GM19099 (cell line): Measurements from ENCODE around the gene KL.

Experiments
- POLR2A ChIP-seq: IDR thresholded peaks from 3 replicates; pipeline ENCODE4 v1.6.1; 2011; ENCODE audit warnings: low read depth; ENCODE audit not compliant: insufficient read length; ENCODE audit errors: extremely low read depth

The KL gene

GRCh38 chr13:32989290-32989667 lies 26.9 kb upstream of the KL start:
- TF ChIP-seq POLR2A: no peak

GRCh38 chr13:32989942-32990341 lies 26.3 kb upstream of the KL start:
- TF ChIP-seq POLR2A: no peak

DNA sequence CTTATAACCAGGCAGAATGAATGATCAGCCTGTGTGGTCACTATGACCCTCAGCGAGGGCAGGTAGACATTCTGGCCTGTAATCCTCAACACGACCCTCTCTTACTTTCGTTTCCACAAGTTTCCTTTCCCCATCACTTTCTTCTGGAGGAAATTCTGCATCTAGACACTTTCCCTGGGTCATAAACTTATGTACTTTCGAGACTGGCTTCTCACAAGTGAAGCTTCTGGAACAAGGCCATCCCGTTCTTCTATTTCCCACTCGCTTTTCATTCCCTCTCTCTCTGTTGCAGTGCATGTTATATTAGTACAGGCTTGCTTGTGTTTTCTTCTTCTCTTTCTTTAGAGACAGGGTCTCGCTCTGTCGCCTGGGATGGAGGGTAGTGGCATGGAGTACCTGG lies 23.1 kb upstream of the KL start:
- no peak for TF ChIP-seq POLR2A

- no peak for TF ChIP-seq POLR2A
Observed at GRCh38 chr13:32997399-32997798, 18.8 kb upstream of the KL start.

DNA sequence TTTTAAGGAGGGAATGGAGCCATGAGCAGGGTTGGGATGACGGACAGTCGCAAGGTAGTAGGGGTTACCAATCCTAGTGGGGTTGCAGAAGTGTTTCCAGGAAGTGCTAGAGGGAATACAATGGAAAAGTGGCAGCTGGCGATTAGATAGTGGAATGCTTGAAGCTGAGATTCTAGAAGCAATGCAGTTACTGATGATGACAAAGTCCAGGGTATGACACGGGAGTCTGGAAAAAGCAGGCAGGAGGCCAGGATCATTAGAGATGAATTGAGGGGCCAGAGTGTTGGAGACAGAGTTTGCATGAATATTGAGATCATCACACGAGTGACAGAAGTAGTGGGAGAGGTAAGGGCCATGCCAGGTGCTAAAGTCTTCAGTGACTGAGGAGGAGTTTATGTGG lies 17.3 kb upstream of the KL start:
- TF ChIP-seq POLR2A: no peak

DNA sequence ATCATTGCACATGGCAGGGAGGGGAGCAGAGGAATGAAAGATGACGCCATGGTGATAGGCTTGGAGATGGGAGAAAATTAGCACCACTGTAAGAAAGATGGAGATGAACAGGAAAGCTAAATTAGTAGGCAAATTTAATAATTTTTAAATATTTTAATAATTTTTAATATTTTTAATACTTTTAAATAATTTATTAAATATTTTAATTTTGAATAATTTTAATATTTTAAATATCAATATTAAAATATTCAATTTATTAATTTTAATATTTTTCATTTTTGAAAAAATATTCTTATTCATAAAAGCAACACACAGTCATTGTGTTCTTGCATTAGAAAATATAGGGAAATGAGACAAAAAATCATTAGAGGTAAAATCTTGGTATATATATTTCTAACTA lies 15.9 kb upstream of the KL start:
- TF ChIP-seq POLR2A: no peak

DNA sequence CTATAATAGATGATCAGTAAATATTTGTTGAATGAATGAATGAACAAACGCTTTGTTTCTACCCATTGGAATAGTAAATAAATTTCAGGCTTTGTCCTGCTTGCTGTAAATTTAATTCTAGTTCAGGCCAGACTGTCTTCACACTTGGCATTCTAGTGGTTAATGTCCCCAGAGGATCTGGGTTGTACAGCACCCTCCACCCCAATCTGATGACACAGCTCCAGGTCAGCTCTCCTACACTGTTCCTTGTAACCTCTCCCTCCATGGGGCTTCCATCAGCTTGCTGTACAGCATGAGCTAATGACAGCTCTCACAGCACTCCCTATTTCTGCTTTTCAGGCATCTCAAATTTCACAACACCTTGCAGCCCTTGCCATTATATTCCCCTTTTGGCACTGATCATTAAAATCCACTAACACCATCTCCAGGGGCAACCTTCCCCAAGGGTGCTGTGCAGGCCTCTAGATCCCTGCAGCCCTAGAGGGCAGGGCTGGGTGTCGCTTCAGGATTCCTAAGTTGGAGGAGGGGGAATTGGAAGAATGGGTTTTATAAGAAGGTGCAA lies 12.7 kb upstream of the KL start:
- no peak for TF ChIP-seq POLR2A

DNA sequence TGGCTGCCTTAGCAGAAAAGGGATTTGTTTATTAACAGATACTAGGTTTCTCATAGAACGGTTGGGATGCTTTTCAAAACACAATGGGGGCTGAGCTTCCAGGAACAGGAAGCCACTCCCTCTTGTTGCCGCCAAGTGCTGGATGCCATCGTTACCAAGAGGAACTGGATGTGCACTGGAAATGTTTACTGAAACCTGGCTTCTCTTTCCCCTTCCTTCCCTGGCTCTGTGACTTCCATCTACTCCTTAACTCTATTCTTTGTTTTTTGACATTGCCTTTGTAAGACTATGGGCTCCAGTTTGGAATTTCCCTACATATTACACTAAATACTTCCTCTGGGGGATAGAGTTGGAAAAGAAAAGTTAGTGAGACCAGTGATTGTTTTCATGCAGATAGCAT lies 11.7 kb upstream of the KL start:
- no peak for TF ChIP-seq POLR2A

GRCh38 chr13:33006134-33006533 lies 10.1 kb upstream of the KL start:
- TF ChIP-seq POLR2A: no peak

DNA sequence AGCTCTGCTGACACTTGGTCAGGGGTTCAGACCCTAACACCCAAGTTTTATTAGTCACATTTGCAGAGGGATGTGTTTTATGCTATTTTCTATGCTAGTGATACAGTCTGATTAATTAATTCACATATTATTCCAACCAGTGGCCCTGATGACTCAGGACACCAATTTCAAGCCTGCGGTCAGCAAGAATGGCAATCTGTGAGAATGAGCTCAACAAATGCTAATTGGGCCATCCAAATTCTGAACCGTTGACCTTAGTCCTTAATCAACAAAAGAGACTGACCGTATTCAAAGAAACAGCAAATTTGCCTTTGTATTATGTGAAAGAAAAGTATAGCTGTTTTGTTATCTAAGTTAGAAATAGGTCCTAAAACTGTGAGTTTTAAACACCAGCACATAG lies 9.6 kb upstream of the KL start:
- no peak for TF ChIP-seq POLR2A

GRCh38 chr13:33007237-33007636 lies 9.0 kb upstream of the KL start:
- no peak for TF ChIP-seq POLR2A

GRCh38 chr13:33007950-33008349 lies 8.3 kb upstream of the KL start:
- TF ChIP-seq POLR2A: no peak

DNA sequence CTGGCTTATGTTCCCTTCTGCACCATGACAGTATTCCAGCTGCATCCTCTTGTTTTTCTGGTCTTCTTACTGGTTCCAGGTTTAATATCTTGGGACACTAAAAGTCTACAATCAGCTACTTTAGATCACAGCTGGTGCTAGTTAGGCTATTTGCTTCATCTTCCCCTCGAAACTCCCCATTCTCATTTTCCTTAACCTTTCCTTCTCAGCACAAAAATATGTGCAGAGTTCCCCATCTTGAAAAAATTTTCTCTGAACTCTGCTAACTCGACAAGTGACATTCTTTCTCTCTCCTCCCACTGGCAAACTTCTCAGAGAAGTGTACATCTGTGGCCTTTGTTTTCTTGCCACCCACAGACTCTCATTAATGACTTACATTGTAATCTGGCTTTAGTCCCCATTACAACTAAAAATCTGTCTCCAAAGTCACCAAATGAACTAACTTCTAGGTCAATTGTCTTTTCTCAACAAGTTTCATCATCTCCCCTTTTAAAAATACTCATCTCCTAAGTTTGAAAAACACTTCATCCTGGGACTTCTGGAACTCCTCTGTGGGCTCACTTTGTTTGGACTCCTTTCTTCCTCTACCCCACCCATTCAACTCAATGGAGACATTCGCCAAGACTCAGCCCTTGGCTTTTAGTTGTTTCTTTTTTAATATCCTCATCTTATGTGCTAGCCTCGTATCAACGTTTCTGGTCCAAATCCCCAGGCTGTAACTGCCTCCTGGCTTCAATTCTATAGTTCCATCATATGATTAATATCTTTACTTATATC lies 7.1 kb upstream of the KL start:
- no peak for TF ChIP-seq POLR2A

GRCh38 chr13:33011828-33012470 lies 4.3 kb upstream of the KL start:
- no peak for TF ChIP-seq POLR2A

DNA sequence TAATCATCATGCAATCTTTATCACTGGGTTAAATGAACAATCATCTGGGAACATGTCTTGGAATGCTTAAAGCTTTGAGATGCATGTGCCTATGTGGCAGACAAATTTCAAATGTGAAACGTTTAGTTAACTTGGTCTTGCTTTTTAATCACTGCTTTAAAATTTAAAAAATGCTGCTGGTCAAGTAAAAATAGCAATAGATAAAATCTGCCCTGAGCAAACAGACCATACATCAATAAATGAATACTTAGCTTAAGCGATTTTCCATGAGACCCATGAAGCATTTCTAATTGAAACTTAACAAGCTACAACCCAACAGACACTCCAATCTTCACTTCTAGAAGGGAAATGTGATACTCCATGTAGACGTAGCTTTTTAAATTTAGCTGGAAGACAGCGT lies 1.9 kb upstream of the KL start:
- TF ChIP-seq POLR2A: no peak

GRCh38 chr13:33015241-33015668 lies 968 bp upstream of the KL start:
- TF ChIP-seq POLR2A: no peak
